H9 (cell line): ENCODE results near the gene LILRB3. TPM values are rescaled to one million over a fixed set of nuclear protein-coding genes. Genes with fewer than 3 reads are reported as not detected.

Source experiments
- DNase-seq: peaks from one replicate; pipeline ENCODE4 v3.0.0-alpha.2; 2017
- H2AFZ ChIP-seq: one replicate; pipeline ENCODE4 v1.6.1; 2013; ENCODE audit warnings: mild to moderate bottlenecking, low read length, control low read depth, moderate library complexity
- H2AK5ac ChIP-seq: 2 replicates; pipeline ENCODE4 v1.6.1; 2013; ENCODE audit warnings: low read length, control low read depth, mixed read lengths; ENCODE audit not compliant: insufficient read length
- H2BK120ac ChIP-seq: one replicate; pipeline ENCODE4 v1.6.1; 2013; ENCODE audit warnings: low read depth, mild to moderate bottlenecking, low read length, control low read depth, inconsistent platforms; ENCODE audit not compliant: poor library complexity, severe bottlenecking
- H2BK12ac ChIP-seq: 2 replicates; pipeline ENCODE4 v1.6.1; 2013; ENCODE audit warnings: low read length, control low read depth, mixed read lengths, low read depth; ENCODE audit not compliant: insufficient read length
- H2BK15ac ChIP-seq: 2 replicates; pipeline ENCODE4 v1.6.1; 2013; ENCODE audit warnings: low read depth, low read length, control low read depth
- H2BK20ac ChIP-seq: one replicate; pipeline ENCODE4 v1.6.1; 2013; ENCODE audit warnings: low read depth, mild to moderate bottlenecking, low read length, control low read depth, inconsistent platforms; ENCODE audit not compliant: poor library complexity, severe bottlenecking
- H2BK5ac ChIP-seq: 2 replicates; pipeline ENCODE4 v1.6.1; 2013; ENCODE audit warnings: low read length, control low read depth, mixed read lengths; ENCODE audit not compliant: insufficient read length
- H3K14ac ChIP-seq: 2 replicates; pipeline ENCODE4 v1.6.1; 2013; ENCODE audit warnings: low read length, control low read depth; ENCODE audit not compliant: insufficient read depth
- H3K18ac ChIP-seq: 2 replicates; pipeline ENCODE4 v1.6.1; 2013; ENCODE audit warnings: low read depth, mild to moderate bottlenecking, mixed read lengths, low read length, control low read depth; ENCODE audit not compliant: insufficient read length
- H3K23ac ChIP-seq: 2 replicates; pipeline ENCODE4 v1.6.1; 2013; ENCODE audit warnings: low read length, control low read depth, mixed read lengths, low read depth; ENCODE audit not compliant: insufficient read length
- H3K23me2 ChIP-seq: 2 replicates; pipeline ENCODE4 v1.6.1; 2013; ENCODE audit warnings: low read depth, mild to moderate bottlenecking, mixed read lengths, low read length, control low read depth; ENCODE audit not compliant: insufficient read length, poor library complexity, severe bottlenecking
- H3K27ac ChIP-seq: 2 replicates; pipeline ENCODE4 v1.5.1; 2013; ENCODE audit warnings: low read length, control low read depth, mixed read lengths, low read depth; ENCODE audit not compliant: insufficient read length
- H3K27me3 ChIP-seq: 2 replicates; pipeline ENCODE4 v1.6.1; 2013; ENCODE audit warnings: low read length, control low read depth, inconsistent platforms; ENCODE audit not compliant: insufficient read depth
- H3K4ac ChIP-seq: 2 replicates; pipeline ENCODE4 v1.6.1; 2013; ENCODE audit warnings: low read depth, mild to moderate bottlenecking, control low read depth, inconsistent platforms, low read length, moderate library complexity
- H3K4me1 ChIP-seq: 2 replicates; pipeline ENCODE4 v1.6.1; 2013; ENCODE audit warnings: low read length, control low read depth, inconsistent platforms; ENCODE audit not compliant: insufficient read depth
- H3K4me2 ChIP-seq: 2 replicates; pipeline ENCODE4 v1.6.1; 2013; ENCODE audit warnings: low read length, control low read depth, mixed read lengths; ENCODE audit not compliant: insufficient read length, insufficient read depth
- H3K56ac ChIP-seq: 2 replicates; pipeline ENCODE4 v1.6.1; 2013; ENCODE audit warnings: low read depth, mild to moderate bottlenecking, mixed read lengths, low read length, control low read depth; ENCODE audit not compliant: insufficient read length
- H3K79me1 ChIP-seq: 2 replicates; pipeline ENCODE4 v1.6.1; 2013; ENCODE audit warnings: low read depth, mild to moderate bottlenecking, moderate library complexity, low read length, control low read depth, inconsistent platforms; ENCODE audit not compliant: insufficient read depth, poor library complexity, severe bottlenecking
- H3K79me2 ChIP-seq: 2 replicates; pipeline ENCODE4 v1.6.1; 2013; ENCODE audit warnings: low read length, control low read depth, inconsistent platforms; ENCODE audit not compliant: insufficient read depth
- H3K9ac ChIP-seq: 2 replicates; pipeline ENCODE4 v1.6.1; 2013; ENCODE audit warnings: low read length, control low read depth, mixed read lengths; ENCODE audit not compliant: insufficient read length; ENCODE audit errors: extremely low read depth
- H3K9me3 ChIP-seq: one replicate; pipeline ENCODE4 v1.6.1; 2013; ENCODE audit warnings: low read depth, low read length, inconsistent platforms; ENCODE audit not compliant: control insufficient read depth
- H3T11ph ChIP-seq: one replicate; pipeline ENCODE4 v1.6.1; 2013; ENCODE audit warnings: mild to moderate bottlenecking, low read length, control low read depth, inconsistent platforms
- H4K20me1 ChIP-seq: one replicate; pipeline ENCODE4 v1.6.1; 2013; ENCODE audit not compliant: control insufficient read depth, insufficient read length, insufficient read depth
- H4K5ac ChIP-seq: 2 replicates; pipeline ENCODE4 v1.6.1; 2013; ENCODE audit warnings: low read depth, mild to moderate bottlenecking, mixed read lengths, low read length, control low read depth; ENCODE audit not compliant: insufficient read length
- H4K8ac ChIP-seq: replicated peaks from 2 replicates; pipeline ENCODE4 v1.6.1; 2013; ENCODE audit warnings: low read length, control low read depth, mixed read lengths, low read depth; ENCODE audit not compliant: insufficient read length
- H4K91ac ChIP-seq: 2 replicates; pipeline ENCODE4 v1.6.1; 2013; ENCODE audit warnings: low read depth, mild to moderate bottlenecking, moderate library complexity, mixed read lengths, low read length, control low read depth; ENCODE audit not compliant: insufficient read length
- H3K27ac Mint-ChIP-seq, 3 experiments: 2 replicates in 2 of 3; 3 replicates in 1 of 3; pipeline ENCODE4 v1.8.0; 2020 to 2021; ENCODE audit warnings: mixed read lengths in 3 of 3, mild to moderate bottlenecking in 1 of 3, moderate library complexity in 1 of 3
- H3K27me3 Mint-ChIP-seq: 2 replicates; pipeline ENCODE4 v1.8.0; 2021; ENCODE audit warnings: low read depth, mild to moderate bottlenecking, moderate library complexity, mixed read lengths
- H3K36me3 Mint-ChIP-seq, 3 experiments: 2 replicates in 2 of 3; 3 replicates in 1 of 3; pipeline ENCODE4 v1.8.0; 2020 to 2021; ENCODE audit warnings: low read depth in 3 of 3, mixed read lengths in 3 of 3; ENCODE audit not compliant: insufficient read depth in 1 of 3
- H3K4me1 Mint-ChIP-seq, 2 experiments: 2 replicates each; pipeline ENCODE4 v1.8.0; 2020; ENCODE audit warnings: mixed read lengths in 2 of 2
- H3K4me3 Mint-ChIP-seq, 2 experiments: 2 replicates in 1 of 2; 3 replicates in 1 of 2; pipeline ENCODE4 v1.8.0; 2020 to 2021; ENCODE audit warnings: mild to moderate bottlenecking in 2 of 2, mixed read lengths in 2 of 2, moderate library complexity in 1 of 2
- H3K9me3 Mint-ChIP-seq, 2 experiments: 2 replicates in 1 of 2; 3 replicates in 1 of 2; pipeline ENCODE4 v1.8.0; 2020; ENCODE audit warnings: mild to moderate bottlenecking in 2 of 2, mixed read lengths in 2 of 2, moderate library complexity in 1 of 2
- CTCF ChIP-seq: fragments of 200-600 bp; sonication (generic); conservative IDR thresholded peaks from 3 replicates; pipeline ENCODE4 v1.8.0; 2021; ENCODE audit warnings: antibody characterized with exemption, mild to moderate bottlenecking
- WGBS: extraction: QIAGEN DNeasy Blood & Tissue Kit; methylation state at CpG from one replicate; pipeline ENCODE4 v1.1.7; 2013; ENCODE audit warnings: missing lambda C conversion rate, low lambda C conversion rate, mixed read lengths; ENCODE audit not compliant: insufficient read length; ENCODE audit errors: extremely low coverage; 5-methylcytosine and 5-hydroxymethylcytosine counted together
- total RNA-seq: library from RNA; stranded (reverse); gene quantifications from 2 replicates; pipeline ENCODE4 v1.2.1, GENCODE V29; 2021

Gene LILRB3
- total RNA-seq, 1 experiment from 2014 or later: not detected

GRCh38 chr19:54253331-54254194 is 30.8 kb upstream of the LILRB3 start:
- no CpG with 5 or more reads among the region's 23 CpGs for WGBS
- no peak overlapping the region for H3K23ac ChIP-seq

More at GRCh38 chr19:54253331-54254194, 30.8 kb upstream of the LILRB3 start:
- Histone ChIP-seq H3K27me3 (no peaks in the 10 kb centered on the region), H3K4me1 (no peaks in the 10 kb centered on the region), H3K79me1 (no peaks in the 10 kb centered on the region), H2BK120ac (no peak overlapping the region), H3K27ac (no peak overlapping the region), H2AFZ (no peak overlapping the region), H2BK12ac (no peak overlapping the region), H3K18ac (no peak overlapping the region), H3K9ac (no peak overlapping the region), H3K56ac (no peak overlapping the region), H3K23me2 (no peaks in the 10 kb centered on the region), H4K91ac (no peak overlapping the region), H3K9me3 (no peaks in the 10 kb centered on the region), H2BK5ac (no peak overlapping the region), H2BK20ac (no peak overlapping the region), H3K79me2 (no peaks in the 10 kb centered on the region), H3T11ph (no peak overlapping the region), H3K4ac (no peak overlapping the region), H4K20me1 (no peaks in the 10 kb centered on the region), H2BK15ac (no peak overlapping the region), H4K5ac (no peak overlapping the region), H4K8ac (no peak overlapping the region), H3K4me2 (no peak overlapping the region), H2AK5ac (no peak overlapping the region), H3K14ac (no peak overlapping the region)
- peaks cover 3 to 6% of the 10 kb centered on the region in 2 experiments; a peak in 3 of 4 replicates for H3K4me1 Mint-ChIP-seq
- H3K27me3 Mint-ChIP-seq: peaks cover 39% of the 10 kb centered on the region
- H3K4me3 Mint-ChIP-seq: no peak overlapping the region
- H3K27ac Mint-ChIP-seq: no peak overlapping the region
- DNase-seq: peak; percentile 19
- H3K9me3 Mint-ChIP-seq: peaks cover 0 to 27% of the 10 kb centered on the region in 2 experiments; a peak in 2 of 5 replicates
- TF ChIP-seq CTCF: no peak
- no peaks in the 10 kb centered on the region for H3K36me3 Mint-ChIP-seq
